GM12801 (cell line): ENCODE data around the gene FAM3D.
A peak's percentile ranks its signal among the peaks of the same experiment; 100 is the strongest.

ENCODE experiments used
- TF ChIP-seq, protein P1 (sequence below): IDR thresholded peaks from one replicate; pipeline ENCODE4 v1.5.1; 2011; ENCODE audit warnings: control low read depth; ENCODE audit not compliant: insufficient read length; ENCODE audit errors: extremely low read depth

The FAM3D gene

DNA sequence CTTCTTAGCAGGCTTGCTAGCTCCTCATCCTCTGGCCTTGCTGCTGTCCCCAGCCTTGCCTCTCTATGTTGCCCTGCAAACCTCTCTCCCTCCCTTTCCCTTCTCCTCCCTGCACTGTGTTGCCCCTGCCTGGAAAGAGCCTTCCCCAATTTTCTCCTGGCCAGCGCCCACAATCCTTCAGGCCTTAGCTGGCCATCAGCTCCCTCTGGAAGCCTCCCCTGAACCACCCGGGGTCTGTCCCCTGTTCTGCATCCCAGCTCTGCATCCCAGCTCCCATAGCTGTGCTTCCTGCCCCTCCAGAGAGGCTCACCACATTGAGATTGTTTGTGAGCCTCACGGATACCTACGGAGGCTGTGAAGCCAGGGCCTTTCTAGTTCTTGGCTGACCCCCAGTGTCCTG is 23.7 kb downstream of the FAM3D start:
- TF ChIP-seq, protein P1, sequence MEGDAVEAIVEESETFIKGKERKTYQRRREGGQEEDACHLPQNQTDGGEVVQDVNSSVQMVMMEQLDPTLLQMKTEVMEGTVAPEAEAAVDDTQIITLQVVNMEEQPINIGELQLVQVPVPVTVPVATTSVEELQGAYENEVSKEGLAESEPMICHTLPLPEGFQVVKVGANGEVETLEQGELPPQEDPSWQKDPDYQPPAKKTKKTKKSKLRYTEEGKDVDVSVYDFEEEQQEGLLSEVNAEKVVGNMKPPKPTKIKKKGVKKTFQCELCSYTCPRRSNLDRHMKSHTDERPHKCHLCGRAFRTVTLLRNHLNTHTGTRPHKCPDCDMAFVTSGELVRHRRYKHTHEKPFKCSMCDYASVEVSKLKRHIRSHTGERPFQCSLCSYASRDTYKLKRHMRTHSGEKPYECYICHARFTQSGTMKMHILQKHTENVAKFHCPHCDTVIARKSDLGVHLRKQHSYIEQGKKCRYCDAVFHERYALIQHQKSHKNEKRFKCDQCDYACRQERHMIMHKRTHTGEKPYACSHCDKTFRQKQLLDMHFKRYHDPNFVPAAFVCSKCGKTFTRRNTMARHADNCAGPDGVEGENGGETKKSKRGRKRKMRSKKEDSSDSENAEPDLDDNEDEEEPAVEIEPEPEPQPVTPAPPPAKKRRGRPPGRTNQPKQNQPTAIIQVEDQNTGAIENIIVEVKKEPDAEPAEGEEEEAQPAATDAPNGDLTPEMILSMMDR, result no peak

DNA sequence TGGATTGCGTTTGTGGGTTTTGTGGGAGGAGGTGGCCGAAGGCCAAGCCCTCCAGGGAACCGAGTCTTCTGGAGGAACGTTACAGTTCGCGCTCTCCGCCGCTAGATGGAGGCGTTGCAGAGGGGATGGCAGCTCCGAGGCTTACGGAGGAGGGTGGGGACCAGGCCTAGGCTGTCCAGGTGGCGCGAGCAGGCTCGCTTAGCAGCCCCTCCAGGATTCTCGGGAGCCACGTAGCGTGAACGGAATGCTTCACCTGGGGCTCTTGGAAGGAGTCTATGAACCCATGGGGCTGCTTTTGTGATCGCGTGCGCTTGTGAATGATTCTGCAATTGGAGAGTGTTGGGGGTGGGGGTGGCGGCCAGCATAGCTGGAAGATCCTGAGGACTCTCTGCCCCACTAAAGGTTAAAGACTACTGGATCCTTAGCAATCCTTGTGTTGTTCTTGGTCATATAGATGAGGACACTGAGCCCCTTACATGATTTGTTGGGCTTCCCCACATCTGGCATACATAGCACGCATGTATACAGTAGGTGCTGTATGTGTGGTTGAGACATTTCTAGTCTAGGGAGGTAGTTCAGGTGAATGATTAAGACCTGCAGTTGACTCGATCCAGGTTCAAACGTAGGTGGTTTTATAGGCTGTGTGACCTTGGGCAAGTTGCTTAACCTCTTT is 25.7 kb downstream of the FAM3D start:
- TF ChIP-seq, protein P1, result peak; percentile 80

DNA sequence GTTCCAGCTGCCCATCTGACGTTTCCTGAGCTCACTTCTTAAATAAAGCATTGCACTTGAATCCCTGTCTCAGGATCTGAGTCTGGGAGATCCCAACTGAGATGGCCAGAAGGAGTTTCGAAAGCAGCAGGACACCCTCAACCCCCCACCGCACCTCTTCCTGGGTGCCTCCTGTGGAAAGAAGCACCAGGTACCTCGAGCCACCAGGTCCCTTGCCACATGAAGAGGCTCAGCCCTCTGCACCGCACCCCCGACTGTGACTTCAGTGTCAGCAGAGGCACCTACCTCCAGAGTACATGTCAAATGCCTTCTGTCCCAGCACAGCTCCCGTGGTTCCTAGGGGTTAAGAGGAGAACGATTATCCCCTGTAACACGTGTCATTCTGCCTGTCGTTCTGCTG is 26.7 kb downstream of the FAM3D start:
- TF ChIP-seq, protein P1, result no peak

DNA sequence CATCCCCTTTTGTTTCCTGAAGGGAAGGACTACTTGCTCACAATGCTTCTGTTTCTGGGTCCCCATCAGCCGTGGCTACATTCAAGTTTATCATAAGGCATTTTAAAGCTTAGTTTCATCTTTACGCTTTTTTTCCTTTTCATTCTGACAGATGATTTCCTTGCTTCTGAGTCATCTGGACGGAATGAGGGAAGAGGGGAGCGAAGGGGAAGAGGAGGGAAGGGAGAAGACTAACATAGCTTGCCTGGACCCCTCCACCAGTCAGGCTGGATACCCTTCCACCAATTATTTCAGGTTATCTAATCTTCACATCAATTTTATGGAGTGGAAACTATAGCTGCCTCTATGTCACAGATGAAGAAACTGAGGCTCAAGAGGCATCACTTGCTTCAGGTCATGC is 27.6 kb downstream of the FAM3D start:
- TF ChIP-seq, protein P1, result no peak

DNA sequence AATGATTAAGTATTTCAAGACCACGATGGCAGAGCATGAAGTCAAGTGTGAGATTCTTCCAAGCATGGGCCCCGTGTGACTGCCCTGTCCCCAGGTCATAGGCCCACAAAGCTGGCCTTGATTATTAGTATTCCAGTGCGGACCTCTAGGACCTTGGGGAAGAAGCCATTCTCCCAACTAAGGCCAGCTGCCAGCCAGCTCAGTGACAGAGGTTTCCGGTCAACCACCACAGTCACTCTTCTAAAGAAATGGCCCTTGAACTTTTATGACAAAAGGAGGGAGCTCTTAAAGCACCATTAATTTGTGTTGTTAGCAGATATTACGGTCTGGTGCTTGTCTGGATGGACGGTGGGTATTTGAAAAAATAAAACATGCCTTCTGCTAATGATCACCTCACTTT is 28.0 kb downstream of the FAM3D start:
- TF ChIP-seq, protein P1, result no peak

DNA sequence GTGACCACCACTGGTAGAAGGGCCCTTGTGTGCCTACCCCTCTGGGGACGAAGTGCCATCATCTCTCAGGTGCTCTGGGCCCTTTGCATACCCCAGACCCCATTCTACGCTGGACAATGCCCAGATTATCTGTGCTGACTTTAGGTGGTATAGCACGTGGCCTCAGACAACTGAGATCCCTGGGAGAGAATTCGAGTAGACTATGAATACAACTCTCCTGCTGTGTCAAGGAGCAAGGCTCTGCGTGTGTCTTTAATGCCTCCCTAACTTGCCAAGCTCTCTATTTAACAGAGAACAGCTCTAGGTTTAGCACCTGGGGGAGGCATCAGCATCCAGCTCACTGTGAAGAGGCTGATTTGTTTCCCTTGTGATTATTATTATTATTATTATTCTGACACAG is 29.1 kb downstream of the FAM3D start:
- TF ChIP-seq, protein P1, result no peak

DNA sequence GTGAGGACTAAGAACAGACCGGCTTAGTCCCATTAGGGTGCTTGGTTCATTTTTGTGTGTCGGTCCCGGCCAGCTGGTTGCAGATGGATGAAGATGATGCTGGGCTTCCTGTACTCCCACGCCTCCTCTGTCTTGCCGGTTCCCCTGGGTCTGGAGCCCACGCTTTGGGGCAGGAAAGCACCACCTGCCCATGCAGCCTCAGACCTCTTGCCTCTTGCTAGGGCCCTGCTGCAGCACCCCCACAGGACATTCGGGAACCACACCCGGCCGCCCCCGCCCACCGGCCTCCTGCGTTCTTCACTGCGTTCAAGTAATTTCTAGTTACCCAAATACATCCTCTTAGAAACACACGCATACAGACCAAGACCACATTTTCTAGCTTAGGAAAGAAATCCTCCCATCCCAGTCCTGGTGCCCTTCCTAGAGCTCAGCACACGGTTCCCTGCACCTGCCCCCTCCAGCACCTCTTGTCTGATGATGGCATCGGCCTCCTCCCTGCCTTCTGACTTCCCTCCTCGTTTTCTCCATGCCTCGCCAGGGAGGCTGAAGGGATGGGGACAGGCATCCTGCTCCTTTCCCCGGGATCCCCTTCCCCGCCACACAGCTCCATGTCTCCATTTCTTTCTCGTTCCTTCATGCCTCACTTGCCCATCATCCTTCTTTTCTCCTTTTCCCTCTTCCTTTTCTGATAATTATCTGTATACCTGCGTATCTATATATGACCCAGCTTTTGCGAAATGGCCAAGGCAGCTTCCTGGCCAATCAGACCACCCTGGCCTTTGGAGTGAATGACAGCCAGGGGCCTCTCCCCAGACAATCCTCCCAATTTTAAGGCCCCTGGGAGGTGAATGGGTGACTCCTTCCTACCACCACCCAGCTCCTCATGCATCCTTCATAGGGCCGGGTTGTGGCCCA is 30.9 kb downstream of the FAM3D start:
- TF ChIP-seq, protein P1, result no peak
